OCI-LY7 (cell line): ENCODE measurements around the gene BSND. TPM values are rescaled to one million over a fixed set of nuclear protein-coding genes. Genes with fewer than 3 reads are reported as not detected.

Experiments
- BruUV-seq: library from RNA; stranded (reverse); fragments of 400-500 nt; replicated peaks from 2 replicates; lab custom pipeline; 2021; lab: Mats Ljungman, UMichigan
- CTCF ChIA-PET: fragments of 300-600 bp; sonication (Branson Sonifier 250); formaldehyde crosslinking; loops from one replicate; lab custom pipeline; 2022; ENCODE audit warnings: antibody characterized with exemption; ENCODE audit not compliant: unreplicated experiment; lab: Charles Lee
- POLR2A ChIA-PET: fragments of 300-600 bp; sonication (Branson Sonifier 250); formaldehyde crosslinking; loops from one replicate; lab custom pipeline; 2022; ENCODE audit warnings: antibody characterized with exemption; lab: Charles Lee
- DNase-seq: peaks from one replicate; pipeline ENCODE4 v3.0.0-alpha.2; 2015; ENCODE audit warnings: low spot score
- H2AFZ ChIP-seq: fragments of 200-600 bp; sonication (generic), shearing (Covaris generic); 2 replicates; pipeline ENCODE4 v1.6.1; 2014; ENCODE audit warnings: mild to moderate bottlenecking, antibody characterized with exemption, low read length, moderate library complexity
- H3K27ac ChIP-seq: fragments of 200-600 bp; sonication (generic); 2 replicates; pipeline ENCODE4 v1.5.1; 2014; ENCODE audit warnings: mixed run types, low read depth, mild to moderate bottlenecking, moderate library complexity, low read length, inconsistent platforms; ENCODE audit not compliant: poor library complexity, severe bottlenecking
- H3K36me3 ChIP-seq: fragments of 200-600 bp; sonication (generic); 2 replicates; pipeline ENCODE4 v1.6.1; 2014; ENCODE audit warnings: mild to moderate bottlenecking, antibody characterized with exemption, low read length, moderate library complexity, mixed read lengths; ENCODE audit not compliant: insufficient read depth
- H3K4me1 ChIP-seq: fragments of 200-600 bp; sonication (generic); 2 replicates; pipeline ENCODE4 v1.5.1; 2014; ENCODE audit warnings: mild to moderate bottlenecking, low read length; ENCODE audit not compliant: insufficient read depth, poor library complexity, severe bottlenecking
- H3K4me2 ChIP-seq: fragments of 200-600 bp; sonication (generic); 2 replicates; pipeline ENCODE4 v1.6.1; 2014; ENCODE audit warnings: mild to moderate bottlenecking, low read length
- H3K4me3 ChIP-seq: fragments of 200-600 bp; sonication (generic); 2 replicates; pipeline ENCODE4 v1.5.1; 2014; ENCODE audit warnings: mild to moderate bottlenecking, low read depth, low read length; ENCODE audit not compliant: poor library complexity, severe bottlenecking
- H3K79me2 ChIP-seq: fragments of 200-600 bp; sonication (generic); 2 replicates; pipeline ENCODE4 v1.6.1; 2016; ENCODE audit warnings: low read depth, mild to moderate bottlenecking, low read length, moderate library complexity, mixed read lengths; ENCODE audit not compliant: insufficient read depth
- H3K9me2 ChIP-seq: fragments of 200-600 bp; sonication (generic); 2 replicates; pipeline ENCODE4 v1.6.1; 2016; ENCODE audit warnings: mild to moderate bottlenecking, low read length, mixed read lengths; ENCODE audit not compliant: insufficient read depth
- H3K9me3 ChIP-seq: fragments of 200-600 bp; sonication (generic); 2 replicates; pipeline ENCODE4 v1.6.1; 2014; ENCODE audit warnings: mild to moderate bottlenecking, mixed run types, low read length, mixed read lengths
- H4K20me1 ChIP-seq: fragments of 200-600 bp; sonication (generic); 2 replicates; pipeline ENCODE4 v1.6.1; 2014; ENCODE audit warnings: mild to moderate bottlenecking, antibody characterized with exemption, low read length, moderate library complexity, mixed read lengths; ENCODE audit not compliant: insufficient read depth
- CTCF ChIP-seq: fragments of 200-600 bp; sonication (generic); conservative IDR thresholded peaks from 2 replicates; pipeline ENCODE4 v1.5.1; 2014; ENCODE audit warnings: mild to moderate bottlenecking, antibody characterized with exemption, low read length, moderate library complexity, mixed read lengths
- EZH2phosphoT487 ChIP-seq: fragments of 200-600 bp; sonication (generic); IDR thresholded peaks from 2 replicates; pipeline ENCODE4 v1.6.1; 2018; ENCODE audit warnings: low read depth, borderline replicate concordance, mild to moderate bottlenecking, mixed run types, antibody characterized with exemption, low read length, moderate library complexity, mixed read lengths
- intact Hi-C: fragments of 100-400 bp; cut with micrococcal nuclease; formaldehyde crosslinking; loops from one replicate; pipeline ENCODE4 v1.10.0; 2022; ENCODE audit not compliant: unreplicated experiment
- total RNA-seq, 2 experiments: library from RNA; depleted of rRNA in 1 of 2; stranded (reverse); fragments of >200 nt in 1 of 2; shearing (Covaris generic) in 1 of 2; gene quantifications; 2 replicates each; pipeline ENCODE4 v1.2.3, GENCODE V29; 2014 to 2022

BSND gene
- total RNA-seq, 2 experiments from 2014 or later: not detected

GRCh38 chr1:55000110-55001085 is 1.7 kb downstream of the BSND start:
- no peak overlapping the region for H3K4me3 ChIP-seq
- ChIA-PET CTCF (interaction anchor here (0.6 kb wide), 1 partner anchor 54 kb away, joined by 3 read pairs; no protein-coding TSS in a partner anchor), POLR2A (no interaction called here)
- no peak for TF ChIP-seq EZH2phosphoT487
- no peak overlapping the region for H3K4me2 ChIP-seq
- H3K9me2 ChIP-seq: no peaks in the 10 kb centered on the region
- BruUV-seq: no TSS peak
- H4K20me1 ChIP-seq: no peaks in the 10 kb centered on the region
- H3K36me3 ChIP-seq: no peaks in the 10 kb centered on the region
- no peak overlapping the region for H3K27ac ChIP-seq
- DNase-seq: no peak
- intact Hi-C loops: no loop called here
- no peaks in the 10 kb centered on the region for H3K4me1 ChIP-seq
- no peaks in the 10 kb centered on the region for H3K9me3 ChIP-seq
- H3K79me2 ChIP-seq: no peaks in the 10 kb centered on the region
- H2AFZ ChIP-seq: no peak overlapping the region

GRCh38 chr1:55001311-55001710 is 2.6 kb downstream of the BSND start:
- Histone ChIP-seq H3K4me2 (no peak overlapping the region), H3K36me3 (no peaks in the 10 kb centered on the region), H3K9me3 (no peaks in the 10 kb centered on the region), H3K4me3 (no peak overlapping the region), H3K9me2 (no peaks in the 10 kb centered on the region), H4K20me1 (no peaks in the 10 kb centered on the region), H3K79me2 (no peaks in the 10 kb centered on the region), H2AFZ (no peak overlapping the region), H3K4me1 (no peaks in the 10 kb centered on the region), H3K27ac (no peak overlapping the region)
- intact Hi-C loops: no loop called here
- no peak for TF ChIP-seq EZH2phosphoT487
- no peak for TF ChIP-seq CTCF
- no TSS peak for BruUV-seq
- CTCF ChIA-PET: interaction anchor here (1.0 kb wide), 1 partner anchor 72 kb away, joined by 4 read pairs; no protein-coding TSS in a partner anchor
- POLR2A ChIA-PET: interaction anchor here (0.6 kb wide), 1 partner anchor 27 kb away, joined by 3 read pairs; no protein-coding TSS in a partner anchor
- DNase-seq: no peak

- POLR2A ChIA-PET: interaction anchor here (0.7 kb wide), 1 partner anchor 10 kb away, joined by 3 read pairs; no protein-coding TSS in a partner anchor
- H3K36me3 ChIP-seq: no peaks in the 10 kb centered on the region
- no peaks in the 10 kb centered on the region for H3K79me2 ChIP-seq
Measured at GRCh38 chr1:55002686-55003085, 4.0 kb downstream of the BSND start.

More at GRCh38 chr1:55002686-55003085, 4.0 kb downstream of the BSND start:
- Histone ChIP-seq H3K4me3 (no peak overlapping the region), H4K20me1 (no peaks in the 10 kb centered on the region), H2AFZ (no peak overlapping the region), H3K27ac (no peak overlapping the region), H3K4me2 (no peak overlapping the region), H3K9me3 (no peaks in the 10 kb centered on the region), H3K9me2 (no peaks in the 10 kb centered on the region), H3K4me1 (no peaks in the 10 kb centered on the region)
- CTCF ChIA-PET: no interaction called here
- no peak for DNase-seq
- TF ChIP-seq EZH2phosphoT487 (no peak), CTCF (no peak)
- intact Hi-C loops: no loop called here
- BruUV-seq: no TSS peak
